ENCODE data around the gene ACIN1. TPM values are rescaled to one million over a fixed set of nuclear protein-coding genes. Genes with fewer than 3 reads are reported as not detected.

Gene ACIN1
- total RNA-seq, 1 donor = 77.3 TPM

DNA sequence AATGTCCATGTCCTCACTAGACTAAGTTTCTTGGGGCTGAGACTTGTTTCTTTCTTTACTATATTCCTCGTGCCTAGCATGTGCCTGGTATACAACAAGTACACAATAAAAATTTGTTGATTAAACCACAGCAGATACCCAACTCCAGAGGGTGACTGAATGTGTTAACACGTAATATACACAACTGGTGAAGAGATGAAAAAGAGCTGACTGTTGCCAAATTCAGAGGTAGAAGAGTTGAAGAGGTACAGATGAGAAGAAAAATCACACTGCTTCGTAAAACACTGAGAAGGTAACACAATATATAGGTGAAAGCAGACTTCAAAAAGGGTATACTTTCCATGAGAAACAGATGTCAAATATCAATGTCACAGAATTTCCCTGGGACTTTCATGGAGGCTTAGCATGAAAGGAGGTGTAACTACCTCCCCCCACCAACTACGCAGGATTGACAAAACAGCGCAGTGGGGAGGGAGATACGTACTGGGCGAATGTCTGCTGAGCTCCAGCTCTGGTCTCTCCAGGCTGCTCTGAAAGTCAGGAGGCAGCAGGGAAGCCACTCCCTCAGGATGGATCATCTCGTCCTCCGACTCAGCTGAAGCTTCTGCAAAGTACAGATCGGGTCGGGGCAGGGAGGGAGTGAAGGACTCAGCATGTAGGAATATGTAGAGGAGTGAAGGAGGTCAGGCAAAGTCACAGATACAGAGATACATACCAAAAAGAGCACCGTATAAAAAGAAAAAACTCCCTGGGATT, 5.3 kb downstream of the ACIN1 start:
- DNase-seq (ENCODE audit: low read depth in 2 of 3, low spot score in 2 of 3) = no peak

DNA sequence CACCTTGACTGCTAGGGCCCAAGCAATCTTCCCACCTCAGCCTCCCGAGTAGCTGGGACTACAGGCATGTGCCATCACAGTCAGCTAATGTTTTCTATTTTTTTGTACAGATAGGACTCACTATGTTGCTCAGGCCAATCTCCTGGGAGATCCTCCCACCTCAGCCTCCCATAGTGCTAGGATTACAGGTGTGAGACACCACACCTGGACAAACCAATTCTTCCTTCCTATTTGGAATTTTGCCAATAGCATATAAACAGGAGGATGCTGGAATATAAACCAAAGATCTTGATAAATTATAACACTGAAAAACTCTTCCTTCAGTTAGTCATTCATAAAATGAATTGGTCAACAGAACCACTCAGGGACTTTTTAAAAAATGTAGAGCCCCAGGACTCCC, 8.4 kb downstream of the ACIN1 start:
- no peak for DNase-seq (ENCODE audit: low read depth in 2 of 3, low spot score in 2 of 3)

DNA sequence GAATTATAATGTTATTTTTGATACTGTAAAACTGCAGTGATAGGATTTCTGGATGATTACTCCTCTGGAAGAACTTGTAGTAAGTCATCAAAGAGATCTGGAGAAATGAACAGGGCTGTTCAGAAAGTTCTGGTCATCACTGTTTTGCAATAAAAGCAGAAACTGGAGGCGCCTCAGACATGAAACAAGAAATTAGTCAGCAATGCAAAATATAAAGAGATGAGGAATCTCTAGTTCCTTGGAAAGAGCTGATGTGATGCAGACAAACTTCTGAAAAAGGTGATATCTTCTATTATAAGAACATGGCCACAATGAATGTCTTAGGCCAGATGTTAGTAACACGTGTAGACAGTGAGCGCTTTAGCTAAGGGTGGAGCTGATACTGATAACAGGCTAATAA, 9.5 kb downstream of the ACIN1 start:
- no peak for DNase-seq (ENCODE audit: low read depth in 2 of 3, low spot score in 2 of 3)

DNA sequence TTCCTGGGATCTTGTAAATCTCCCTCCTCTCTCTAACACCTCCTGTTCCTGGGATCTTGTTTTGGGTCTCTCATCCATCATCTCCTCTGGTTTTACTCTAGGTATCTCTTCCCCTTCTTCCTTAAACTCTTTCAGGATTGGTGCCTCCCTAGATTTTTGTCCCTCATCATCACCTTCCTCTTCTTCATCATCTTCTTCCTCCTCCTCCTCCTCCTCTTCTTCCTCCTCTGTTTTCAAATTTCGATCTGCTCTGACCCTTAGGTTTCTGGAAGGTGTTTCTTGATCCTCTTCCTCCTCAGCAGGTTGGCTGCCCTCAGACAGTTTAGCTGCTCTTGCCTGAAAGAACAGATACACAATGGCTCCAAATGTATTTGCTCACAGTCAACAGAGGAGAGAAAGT, 14.5 kb downstream of the ACIN1 start:
- no peak for DNase-seq (ENCODE audit: low read depth in 2 of 3, low spot score in 2 of 3)

DNA sequence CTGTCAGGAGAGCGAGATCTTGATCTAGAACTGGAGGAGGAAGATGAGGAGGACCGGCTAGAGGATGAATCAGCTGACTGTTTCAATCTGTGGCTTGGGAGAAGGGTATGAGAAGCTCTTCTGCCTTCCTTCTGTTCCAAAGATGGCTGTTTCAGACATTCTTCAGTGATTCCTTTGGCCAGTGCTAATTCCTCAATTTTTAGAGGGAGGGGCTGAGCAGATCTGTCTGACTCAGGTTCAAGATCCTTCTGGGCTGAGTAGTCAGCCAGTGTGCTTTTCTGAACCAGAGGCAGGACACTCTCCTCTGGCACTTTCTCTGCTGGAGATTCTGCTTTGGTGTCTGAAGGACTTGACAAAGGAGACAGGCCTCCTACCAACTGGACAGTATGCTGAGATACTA, 15.2 kb downstream of the ACIN1 start:
- DNase-seq (ENCODE audit: low read depth in 2 of 3, low spot score in 2 of 3) = no peak

DNA sequence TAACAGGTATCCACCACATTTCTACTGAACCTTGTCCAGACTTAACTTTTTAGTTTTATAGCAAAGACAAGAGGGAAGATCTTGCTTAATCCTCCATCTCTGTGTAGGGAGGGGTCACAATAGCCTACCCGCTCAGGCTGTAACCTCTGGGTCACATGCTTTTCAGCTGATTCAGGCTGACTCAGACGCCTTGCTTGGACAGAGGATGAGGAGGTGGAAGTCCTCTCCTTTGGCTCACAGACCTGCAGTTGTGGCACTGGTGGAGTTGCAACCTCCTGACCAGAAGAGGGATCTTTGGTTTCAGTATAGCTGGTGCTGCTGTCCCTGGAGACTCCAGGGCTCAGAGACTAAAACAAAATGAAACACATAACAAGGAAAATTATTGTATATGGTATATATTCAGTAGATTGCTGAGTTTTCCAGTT, 16.2 kb downstream of the ACIN1 start:
- no peak for DNase-seq (ENCODE audit: low read depth in 2 of 3, low spot score in 2 of 3)

DNA sequence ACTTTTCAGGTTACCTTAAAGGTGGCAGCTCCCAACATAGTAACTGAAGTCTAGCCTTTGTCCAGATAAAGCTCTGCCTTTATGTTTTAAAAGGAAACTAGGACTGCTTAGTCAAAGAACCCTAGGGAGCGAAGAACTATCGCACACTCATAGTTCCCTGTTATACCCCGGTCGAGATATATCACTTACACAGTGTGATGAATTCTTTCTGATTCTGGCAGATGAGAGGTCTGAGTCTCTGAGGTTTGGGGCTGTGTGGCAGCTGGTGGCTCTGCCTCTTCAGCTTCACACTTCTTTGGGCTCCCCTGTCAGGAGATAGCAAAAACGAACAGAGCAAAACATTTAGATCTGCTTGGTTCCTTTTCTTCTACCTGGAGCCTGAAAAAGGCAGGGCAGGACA, 17.0 kb downstream of the ACIN1 start:
- DNase-seq (ENCODE audit: low read depth in 2 of 3, low spot score in 2 of 3) = no peak

DNA sequence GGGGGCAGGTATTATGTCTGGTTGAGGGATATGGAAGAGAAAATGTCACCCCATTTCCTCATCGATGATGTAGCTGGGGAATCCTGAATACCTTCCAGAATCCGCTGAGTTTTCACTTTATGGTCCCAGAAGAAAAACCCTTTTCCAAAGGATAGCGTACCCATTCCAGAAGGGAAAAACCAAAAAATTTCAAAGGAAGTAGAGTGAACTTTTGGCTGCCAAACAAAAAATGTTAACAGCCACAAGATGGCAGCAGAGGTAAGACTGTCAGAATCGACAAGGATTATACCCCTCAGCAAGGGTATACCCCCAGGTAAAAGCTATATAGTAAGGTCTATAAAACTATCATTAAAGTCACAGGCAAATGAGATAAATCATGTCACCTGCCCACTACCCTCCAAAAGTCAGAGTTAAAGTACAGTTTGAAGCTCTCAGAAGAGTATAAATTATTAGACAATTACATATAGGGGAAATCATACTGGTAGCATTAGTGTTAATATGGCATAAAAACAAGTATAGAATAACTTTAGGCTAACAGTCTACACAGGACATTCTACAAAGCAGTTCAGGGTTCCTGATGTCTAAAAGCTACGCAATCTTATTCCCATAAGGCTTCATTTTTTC, 18.0 kb downstream of the ACIN1 start:
- peak in 2 of 3 donors; percentile 29 to 58 for DNase-seq (ENCODE audit: low read depth in 2 of 3, low spot score in 2 of 3)

DNA sequence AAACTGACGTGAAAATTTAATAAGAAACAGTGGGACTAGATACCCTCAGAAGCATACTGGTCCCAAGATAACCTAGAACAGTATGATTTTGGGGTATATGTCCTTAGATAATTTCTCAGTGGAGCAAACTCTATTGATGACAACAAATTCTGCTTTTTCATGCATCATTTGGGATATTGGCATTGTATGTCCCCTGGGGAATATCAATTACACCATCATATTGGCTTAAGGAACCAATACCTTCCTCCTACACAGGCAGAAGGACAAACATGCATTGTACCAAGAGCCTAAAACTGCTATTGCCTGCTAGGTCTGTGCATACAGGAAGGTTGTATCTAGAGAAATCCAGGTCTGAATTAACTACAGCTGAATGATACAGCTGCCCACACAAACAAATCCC, 20.0 kb downstream of the ACIN1 start:
- no peak for DNase-seq (ENCODE audit: low read depth in 2 of 3, low spot score in 2 of 3)

DNA sequence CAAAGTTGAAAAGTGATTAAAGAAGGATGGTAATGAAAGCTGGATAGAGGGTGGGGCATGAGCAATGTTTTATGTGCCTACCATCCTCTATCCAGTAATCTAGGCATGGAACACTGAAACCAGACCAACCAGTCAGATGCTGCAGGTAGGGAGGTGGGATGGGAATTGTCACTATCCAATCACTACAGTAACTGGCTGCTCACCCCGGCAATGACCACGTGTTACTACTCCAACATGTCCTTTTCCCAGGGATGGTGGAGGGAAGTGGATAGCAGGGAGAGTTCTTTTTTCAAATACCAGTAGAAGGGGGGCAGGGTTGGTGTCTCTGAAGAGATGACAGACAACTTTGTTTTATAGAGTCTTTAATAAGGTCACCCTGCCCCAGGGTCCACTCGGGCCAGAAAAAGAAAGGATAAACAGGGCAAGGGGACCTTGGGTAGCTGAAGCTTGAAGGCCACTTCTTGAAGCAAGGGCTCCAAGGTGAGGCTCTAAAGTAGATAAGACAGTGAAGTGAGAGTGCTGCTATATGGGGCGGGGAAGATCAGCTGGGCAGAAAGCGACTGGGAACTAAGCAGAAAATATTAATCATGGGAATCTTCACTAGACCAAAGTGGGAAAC, 22.9 kb downstream of the ACIN1 start:
- DNase-seq (ENCODE audit: low read depth in 2 of 3, low spot score in 2 of 3) = no peak

DNA sequence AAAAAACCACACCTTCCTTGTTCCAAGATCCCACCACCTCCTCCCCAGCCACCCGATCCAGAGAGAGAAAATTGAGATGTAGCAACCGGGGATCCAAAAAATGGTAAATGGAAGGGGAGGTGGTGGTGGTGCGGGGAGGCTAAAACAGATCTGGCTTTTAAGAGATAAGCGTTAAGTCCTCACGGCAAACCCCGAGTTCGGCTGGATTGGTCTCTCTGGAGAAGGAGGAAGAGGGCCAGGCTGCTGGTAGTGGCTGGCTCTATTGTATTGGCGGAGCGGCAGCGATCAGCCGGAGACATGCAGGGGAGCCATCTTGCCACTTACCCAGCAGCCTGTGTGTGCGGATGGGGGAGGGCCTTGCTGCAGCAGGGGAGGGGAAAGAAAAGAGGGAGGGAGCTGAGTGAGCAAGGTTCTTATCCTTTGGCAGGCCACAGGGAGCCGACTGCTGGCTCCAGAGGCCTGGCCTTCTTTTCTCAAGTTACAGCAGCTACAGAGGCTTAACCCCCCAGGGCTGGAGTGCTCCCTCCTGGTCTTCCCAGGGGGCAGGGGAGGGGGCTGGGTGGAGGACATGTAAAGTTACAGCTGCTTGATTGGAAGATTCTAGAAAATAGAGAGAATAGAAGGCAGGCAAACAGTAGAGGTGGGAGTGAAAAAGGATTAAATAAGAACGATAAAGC, 23.6 kb downstream of the ACIN1 start:
- DNase-seq (ENCODE audit: low read depth in 2 of 3, low spot score in 2 of 3) = peak; percentile 50 to 85 (median 85)

DNA sequence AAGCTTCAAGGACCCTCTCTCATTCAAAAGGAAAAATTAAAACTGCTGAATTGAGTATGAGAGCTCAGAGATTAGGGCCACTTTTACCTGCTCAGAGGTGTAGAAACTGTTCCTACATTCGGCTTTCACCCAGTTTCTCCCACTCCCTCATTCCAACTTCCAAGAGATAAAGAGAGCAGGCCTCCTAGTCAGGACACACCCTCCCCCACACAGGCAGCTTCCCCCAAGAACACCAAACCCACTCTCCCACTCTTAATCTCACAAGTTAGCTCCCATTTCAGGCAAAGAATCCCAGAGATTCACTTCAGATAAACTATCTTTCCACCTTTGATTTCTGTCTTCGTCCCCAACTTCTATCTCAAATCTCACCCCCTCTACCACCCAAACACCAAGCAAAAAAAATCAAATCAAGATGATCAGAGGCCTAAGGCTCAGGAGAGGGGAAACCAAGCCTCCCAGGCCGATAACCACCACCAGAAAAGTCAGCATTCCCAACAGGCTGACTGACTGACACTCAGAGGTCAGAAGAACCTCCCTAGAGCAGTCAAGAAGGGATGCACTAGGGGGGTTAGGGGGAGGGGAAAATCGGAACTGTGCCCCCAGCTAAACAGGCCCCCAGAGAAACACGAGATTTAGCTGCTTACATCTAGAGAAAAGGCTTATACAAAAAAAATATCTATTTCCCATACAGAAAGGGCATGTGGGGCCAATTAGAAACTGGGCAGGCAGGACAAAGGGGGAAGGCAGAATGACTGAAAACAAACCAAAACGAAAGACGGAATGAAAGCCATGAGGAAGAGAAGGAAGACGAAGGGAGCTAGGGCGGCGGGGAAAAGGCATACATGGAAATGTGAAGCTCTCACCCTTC, 24.4 kb downstream of the ACIN1 start:
- no peak for DNase-seq (ENCODE audit: low read depth in 2 of 3, low spot score in 2 of 3)

DNA sequence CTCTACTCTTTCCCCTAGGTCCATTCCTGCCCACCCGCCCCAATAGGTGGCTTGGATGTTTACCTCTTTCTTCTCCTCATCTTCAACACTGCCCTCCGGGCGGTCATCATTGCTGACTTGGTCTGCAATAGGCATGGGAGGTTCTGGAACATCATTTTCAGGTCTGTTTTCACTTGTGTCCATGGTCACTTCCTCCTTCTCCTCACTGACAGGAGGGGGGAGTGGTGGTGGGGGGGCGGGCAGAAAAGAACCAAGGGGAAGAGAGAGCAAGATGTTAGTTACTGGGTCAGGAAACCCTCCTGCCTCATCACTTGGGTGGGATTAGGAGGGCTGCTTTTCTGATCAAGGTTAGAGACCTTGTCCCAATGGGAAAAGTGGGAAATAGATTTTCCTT, 25.5 kb downstream of the ACIN1 start:
- DNase-seq (ENCODE audit: low read depth in 2 of 3, low spot score in 2 of 3) = no peak

DNA sequence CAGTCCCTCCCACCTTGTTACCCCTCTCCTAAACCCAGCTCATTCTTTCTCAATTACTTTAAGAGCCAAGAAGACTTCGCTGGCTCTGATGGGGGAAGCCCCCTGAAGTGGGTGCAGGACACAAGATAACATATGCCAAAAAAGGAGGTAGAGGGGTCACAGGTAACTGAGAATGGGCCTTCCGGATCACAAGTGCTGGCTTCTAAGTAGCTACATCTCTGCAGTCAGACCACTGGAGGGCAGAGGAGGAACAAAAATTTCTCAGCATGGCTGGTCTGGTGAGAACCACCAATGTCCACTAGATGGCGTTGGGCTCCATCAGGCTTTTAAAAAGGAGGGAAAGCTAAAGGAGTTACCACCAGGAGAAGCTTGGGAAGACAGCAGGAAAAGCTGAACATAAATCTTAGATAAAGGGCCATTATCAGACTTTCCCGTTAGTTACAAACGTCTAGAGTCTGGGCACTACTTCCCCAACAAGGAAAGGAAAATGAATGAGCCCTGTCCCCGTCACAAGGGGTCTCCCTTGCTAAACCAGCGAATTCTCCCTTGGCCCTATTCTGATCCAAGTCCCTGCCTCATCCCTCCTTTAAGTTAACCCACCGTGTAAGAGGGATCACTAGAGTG, 26.0 kb downstream of the ACIN1 start:
- DNase-seq (ENCODE audit: low read depth in 2 of 3, low spot score in 2 of 3) = peak; percentile 59 to 86 (median 80)

DNA sequence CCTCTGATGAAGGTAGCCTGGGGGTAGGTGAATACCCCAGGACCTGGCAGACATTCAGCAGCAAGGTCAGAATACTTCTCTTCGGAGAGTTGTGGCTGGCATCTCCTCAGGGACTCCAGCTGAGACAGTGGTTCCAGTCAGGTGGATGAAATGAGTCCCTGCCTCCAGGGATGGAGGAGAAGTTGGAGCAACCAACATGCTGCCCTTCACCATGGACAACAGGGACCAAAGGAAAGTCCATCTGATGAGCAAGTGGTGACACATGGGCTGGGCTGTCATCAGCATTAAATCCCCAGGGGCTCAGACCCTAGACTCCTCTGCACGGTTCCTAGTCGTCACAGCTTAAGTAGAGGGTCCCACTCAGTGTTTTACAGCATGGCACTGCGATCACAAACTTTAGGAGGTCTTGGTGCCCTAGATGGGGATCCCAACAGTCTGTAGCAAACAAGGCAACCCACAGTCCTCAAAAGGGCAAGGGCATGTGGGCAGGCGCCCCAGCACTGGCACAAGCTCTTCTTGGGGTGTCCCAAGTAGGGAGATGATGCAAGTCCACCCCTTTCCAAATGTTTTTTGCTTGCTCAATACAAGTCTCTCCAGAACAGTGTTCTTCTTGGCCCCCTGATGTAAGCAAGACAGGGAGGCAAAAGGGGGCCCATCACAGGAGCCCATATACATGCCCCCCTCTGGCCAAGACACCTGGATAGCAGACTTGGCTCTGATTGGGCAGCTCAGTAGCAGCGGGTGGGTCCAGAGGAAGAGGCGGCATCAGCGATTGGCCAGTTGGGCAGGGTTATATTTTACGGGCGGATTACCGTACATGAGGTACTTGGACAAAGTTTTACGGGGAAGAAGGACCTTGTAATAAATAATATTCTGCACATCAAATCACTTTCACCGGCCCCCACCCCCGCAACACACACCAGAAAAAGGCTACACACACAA, 26.8 kb downstream of the ACIN1 start:
- DNase-seq (ENCODE audit: low read depth in 2 of 3, low spot score in 2 of 3) = no peak

DNA sequence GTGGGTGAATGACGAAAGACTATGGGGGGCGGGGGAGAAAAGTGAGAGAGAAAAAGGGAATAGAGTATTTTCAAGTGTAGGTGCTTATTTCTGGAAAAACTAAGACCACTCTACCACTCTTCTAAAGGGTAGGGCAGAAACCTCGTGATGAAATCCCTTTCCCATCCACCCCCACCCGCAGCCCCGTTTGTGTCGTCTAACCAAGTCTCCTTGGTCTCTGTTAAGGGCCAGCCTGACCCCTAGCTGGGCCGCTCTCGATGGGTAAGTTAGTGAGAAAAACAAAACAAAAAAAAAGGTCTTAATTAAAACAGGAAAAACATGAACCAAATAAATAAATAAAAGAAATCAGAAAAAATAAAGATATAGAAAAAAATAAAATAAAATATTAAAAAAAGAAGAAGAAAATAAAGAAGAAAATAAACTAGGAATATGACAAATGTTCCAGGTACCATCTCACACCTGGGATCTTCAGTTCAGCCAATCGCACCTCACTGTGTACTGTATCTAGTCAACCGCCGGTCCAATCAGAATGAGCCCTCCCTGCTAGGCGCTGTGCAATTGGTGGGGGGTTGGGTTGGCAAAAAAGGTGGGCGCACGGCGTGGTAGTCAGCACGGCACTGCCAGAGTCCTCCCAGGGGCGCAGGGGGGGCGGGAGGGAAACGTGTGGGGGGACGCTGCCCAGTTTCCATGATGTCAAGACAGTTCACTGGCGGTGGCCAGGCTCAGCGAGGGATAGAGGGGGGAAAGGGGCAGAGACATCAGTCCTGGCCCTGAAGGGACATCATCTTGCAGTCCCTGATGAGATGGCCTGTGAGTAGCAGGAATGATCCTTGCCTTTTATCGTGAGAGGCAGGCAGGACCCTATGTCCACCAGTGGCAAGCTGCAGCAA, 27.8 kb downstream of the ACIN1 start:
- DNase-seq (ENCODE audit: low read depth in 2 of 3, low spot score in 2 of 3) = no peak

DNA sequence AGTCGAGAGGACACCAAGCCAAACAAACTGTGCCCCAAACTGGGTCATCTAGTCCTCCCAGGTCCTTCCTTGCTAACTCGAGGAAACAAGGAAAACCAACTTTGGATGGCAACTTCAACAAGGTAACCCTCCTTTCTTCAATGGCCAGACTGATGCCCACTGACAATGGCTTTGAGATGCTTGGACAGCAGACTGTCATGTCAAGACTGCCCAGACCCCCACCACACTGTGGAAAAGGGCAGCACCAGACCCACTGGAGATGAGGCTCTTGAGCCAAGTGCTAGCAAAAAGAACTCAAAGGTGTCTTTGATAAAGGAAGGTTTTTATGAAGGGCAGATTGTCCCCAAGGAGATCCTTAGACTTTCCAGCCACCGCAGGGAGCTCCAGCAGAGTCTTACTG, 28.6 kb downstream of the ACIN1 start:
- DNase-seq (ENCODE audit: low read depth in 2 of 3, low spot score in 2 of 3) = no peak

DNA sequence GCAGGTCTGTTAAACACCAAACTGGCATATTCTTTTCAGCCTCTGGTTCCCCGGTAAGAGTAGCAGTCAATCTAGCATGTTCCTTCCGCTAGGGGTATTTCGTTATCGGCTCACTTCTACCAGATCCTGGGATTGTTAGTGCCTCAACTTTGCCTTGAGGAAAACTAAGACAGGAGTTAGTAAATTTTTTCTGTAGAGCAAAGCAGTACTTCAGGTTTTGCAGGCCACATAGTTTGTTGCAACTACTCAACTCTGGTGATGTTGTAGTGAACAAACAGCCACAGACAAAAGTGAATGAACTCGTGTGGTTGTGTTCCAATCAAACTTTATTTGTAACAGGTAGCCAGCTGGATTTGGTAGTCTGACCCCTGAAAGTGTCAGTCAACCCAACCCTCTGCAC, 31.3 kb downstream of the ACIN1 start:
- no peak for DNase-seq (ENCODE audit: low read depth in 2 of 3, low spot score in 2 of 3)
